Activated CD4-positive, alpha-beta T cell treated with anti-CD3 and anti-CD28 coated beads, Interleukin-2, Interleukin-6, amounts not matched to agents 100 ng/mL and 50 ng/mL, durations not matched to agents 16 hours and 8 hours (primary cell): Measurements from ENCODE around the gene PCDH15.

Experiments
- DNase-seq: peaks from one replicate; pipeline ENCODE4 v3.0.0-alpha.2; 2020

The PCDH15 gene

DNA sequence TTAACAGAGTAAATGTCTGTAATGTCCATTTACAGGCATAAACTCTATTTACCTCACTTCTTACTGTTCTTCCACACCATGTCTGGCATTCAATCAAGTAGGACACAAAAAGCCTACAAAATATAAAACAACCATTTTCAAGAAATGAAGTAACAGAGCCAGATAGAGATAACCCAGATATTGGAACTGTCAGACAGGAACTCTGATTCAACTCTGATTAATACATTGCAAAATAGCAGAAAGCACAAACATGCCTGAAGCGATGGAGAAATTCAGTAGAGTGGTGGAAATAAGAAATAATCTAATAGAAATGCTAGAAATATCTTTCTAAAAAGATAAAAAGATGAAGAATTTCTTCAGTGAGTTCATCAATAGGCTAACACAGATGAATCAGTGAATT lies 964.4 kb downstream of the PCDH15 start:
- no peak for DNase-seq

DNA sequence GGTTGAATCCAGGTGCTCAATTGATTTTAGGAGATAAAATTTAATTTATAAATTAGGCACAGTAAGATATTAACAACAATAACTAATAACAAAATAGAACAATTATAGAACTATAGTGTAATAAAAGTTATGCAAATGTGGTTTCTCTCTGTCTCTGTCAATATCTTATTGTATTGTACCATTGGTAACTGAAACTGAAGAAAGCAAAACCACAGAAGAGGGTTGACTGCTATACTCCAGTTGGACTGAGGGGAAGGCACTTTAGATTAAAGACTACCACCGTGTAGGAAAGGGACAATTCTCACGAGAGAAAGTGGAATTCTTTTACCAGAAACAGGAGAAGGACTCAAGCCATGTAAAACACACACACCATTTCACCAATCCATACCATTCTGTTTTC lies 967.1 kb downstream of the PCDH15 start:
- no peak for DNase-seq

DNA sequence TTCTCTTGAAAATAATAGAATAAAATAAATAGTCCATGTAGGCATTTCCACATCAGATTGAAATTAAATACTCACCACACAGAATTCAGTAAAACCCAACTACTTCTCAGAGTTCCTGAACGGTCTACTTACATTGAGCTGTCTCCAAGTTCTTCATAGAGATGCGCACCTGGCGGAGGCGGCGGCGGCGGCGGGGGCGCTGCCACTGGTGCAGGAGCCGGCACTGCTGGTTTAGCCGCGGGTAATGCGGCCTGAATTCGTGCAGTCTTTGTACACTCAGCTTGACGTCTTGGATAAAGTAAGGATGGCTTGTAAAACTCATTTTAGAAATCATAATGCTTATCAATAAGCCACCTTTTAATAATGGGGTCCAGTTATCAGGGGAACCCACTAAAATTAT lies 973.8 kb downstream of the PCDH15 start:
- DNase-seq = no peak

DNA sequence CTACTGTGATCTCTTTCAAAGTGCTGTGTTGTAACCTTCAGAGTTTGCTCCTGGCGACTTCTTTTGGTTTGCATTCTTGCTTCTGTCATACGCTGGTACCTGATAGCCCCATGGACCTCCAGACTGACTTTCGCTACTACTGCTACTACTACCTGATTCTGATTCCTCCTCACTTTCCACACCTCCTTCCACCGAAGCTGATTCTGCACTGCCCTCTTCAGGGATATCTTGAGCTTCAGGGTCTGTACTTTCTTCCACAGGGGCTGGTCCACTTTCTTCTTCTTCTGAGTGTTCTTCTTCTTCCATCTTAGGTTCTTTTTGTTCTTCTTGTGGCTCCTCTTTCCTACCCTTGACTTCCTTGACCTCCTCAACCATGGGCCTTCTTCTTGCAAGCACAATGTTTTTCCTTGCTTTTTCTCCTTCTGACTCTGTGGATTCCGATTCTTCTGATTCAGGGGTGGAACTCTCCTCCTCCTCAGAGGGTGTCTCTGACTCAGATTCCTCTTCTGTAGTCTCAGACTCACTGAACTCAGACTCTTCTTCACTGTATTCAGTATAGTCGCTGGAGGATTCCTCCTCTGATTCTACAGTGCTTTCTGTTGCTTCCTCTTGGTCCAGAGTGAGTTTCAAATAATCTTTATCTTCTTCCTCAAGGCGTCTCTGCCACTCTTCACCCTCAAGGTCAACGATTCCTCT lies 992.2 kb downstream of the PCDH15 start:
- no peak for DNase-seq

DNA sequence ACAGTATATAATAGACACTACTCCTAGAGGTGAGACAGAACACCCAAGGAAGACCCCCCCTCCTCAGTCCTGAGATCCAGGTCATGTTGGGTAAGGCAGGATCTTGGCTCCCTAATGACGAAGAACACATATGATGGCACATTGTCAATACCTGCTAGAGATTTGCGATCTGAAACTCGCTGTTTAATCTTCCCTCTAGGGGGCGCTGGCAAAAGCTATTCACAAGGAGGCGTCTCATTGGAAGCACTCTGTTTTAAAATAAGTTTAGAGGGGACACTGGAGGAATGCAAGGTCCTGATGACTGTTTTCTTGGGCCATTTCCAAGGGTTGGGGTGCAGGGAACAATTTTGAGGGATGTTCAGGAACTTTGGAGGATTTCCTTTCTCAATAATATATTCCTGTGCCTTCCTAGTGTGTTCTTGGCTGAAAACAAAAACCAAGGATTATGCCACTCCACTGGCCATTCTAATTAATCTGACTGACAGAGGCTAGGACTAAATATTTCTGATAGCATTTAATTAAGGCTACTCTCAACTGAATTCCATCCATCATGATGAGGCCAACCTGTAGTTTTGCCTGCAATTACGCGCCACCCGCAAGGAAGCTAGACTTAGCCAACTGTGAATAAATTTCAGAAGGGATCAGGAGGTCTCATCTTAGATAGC lies 1014.7 kb downstream of the PCDH15 start:
- no peak for DNase-seq

DNA sequence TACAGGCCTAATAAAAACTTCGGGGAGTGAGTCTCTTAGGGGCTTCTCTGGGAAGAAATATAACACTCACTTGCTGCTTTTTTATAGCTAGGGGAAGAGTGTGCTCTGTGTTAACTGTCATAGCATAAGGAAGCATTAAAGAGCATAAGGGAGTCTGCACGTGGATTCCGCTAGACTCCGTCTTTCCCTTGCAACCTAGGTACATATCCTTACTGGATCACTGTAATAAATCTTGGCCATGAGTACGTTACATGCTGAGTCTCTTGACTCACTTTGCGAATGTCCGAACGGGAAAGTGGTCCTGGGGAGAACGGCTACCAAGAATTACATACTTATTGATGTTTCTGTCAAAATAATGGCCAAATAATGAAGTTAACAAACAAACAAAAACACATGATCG lies 1029.3 kb downstream of the PCDH15 start:
- DNase-seq = no peak

DNA sequence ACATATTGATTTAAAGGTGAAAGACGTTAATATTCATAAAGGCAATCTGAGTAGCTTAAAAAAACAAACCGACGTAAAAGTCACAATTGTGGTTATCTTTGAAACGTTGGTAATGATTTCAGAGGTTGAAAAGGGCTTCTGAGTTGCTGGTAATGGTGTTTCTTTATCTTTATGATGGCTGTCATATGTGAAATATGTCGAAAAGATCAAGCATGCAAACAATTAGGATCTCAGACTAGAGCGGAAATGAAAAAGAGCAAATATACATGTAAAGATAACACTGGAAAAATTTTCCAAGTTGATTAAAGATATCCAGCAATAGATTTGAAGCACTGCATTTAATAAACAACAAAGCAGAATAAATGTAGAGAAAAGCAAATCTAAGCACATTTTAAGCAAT lies 1030.1 kb downstream of the PCDH15 start:
- DNase-seq = no peak

DNA sequence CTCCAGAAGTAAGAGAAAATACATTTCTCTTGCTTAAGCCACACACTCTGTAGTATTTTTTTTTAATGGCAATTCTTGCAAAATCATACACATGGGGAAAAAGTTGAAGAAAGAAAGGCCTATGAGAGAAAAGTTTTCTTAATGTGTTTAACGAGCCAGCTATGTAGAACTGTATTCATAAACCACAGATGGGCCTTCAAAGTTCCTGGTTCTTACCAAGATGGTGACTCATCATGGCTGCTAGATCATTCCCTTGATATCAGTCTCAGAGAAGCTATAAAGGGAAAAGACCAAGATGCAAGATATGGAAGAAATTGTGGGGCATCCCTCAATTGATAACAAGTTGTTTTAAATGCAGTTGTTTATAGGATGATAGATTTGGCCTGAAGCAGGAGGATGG lies 1035.7 kb downstream of the PCDH15 start:
- no peak for DNase-seq

DNA sequence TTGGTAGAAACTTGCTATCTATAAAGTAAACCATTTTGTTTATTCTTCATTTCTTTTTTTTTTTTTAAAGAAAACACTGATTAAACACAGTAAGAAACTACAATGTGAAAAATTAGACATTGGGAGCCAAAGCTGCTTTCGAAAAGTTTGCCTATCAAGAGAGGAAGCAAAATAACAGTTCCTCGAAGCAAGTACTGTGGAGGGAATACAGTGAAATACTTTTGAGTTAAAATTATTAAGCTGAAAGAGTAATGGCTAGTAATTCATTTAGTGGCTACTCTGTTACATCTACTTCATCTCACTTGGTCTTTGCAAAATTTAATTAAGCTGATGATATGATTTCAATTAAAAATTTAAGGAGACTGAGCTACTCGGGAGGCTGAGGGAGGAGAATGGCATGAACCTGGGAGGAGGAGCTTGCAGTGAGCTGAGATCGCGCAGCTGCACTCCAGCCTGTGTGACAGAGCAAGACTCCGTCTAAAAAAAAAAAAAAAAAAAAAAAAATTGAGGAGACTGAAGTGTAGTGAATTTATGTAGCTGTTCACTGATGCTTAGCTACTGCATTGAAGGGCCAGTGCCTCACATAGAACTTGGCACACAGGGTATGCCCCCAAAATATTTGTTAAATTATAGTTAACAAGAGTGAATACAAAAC lies 1046.3 kb downstream of the PCDH15 start:
- no peak for DNase-seq
